Suppressor macrophage (primary cell): ENCODE data around the gene MBNL1.

Experiments
- DNase-seq, 4 experiments: peaks; one replicate each; pipeline ENCODE4 v3.0.0-alpha.2; 2020 to 2022

The MBNL1 gene

GRCh38 chr3:152491922-152492321 is 223.2 kb downstream of the MBNL1 start:
- DNase-seq = no peak

- no peak for DNase-seq
Measured at GRCh38 chr3:152496286-152496685, 227.6 kb downstream of the MBNL1 start.

GRCh38 chr3:152496716-152497115 is 228.0 kb downstream of the MBNL1 start:
- no peak for DNase-seq

GRCh38 chr3:152497457-152497856 is 228.7 kb downstream of the MBNL1 start:
- DNase-seq = peak; percentile 14 to 72 (median 51)

- no peak for DNase-seq
Measured at GRCh38 chr3:152497890-152498289, 229.2 kb downstream of the MBNL1 start.

GRCh38 chr3:152499791-152500385 is 231.2 kb downstream of the MBNL1 start:
- peak in 2 of 4 experiments; percentile 29 to 33 for DNase-seq

- DNase-seq = peak; percentile 56 to 82 (median 74)
Measured at GRCh38 chr3:152505926-152506325, 237.2 kb downstream of the MBNL1 start.

GRCh38 chr3:152508705-152509104 is 240.0 kb downstream of the MBNL1 start:
- DNase-seq = peak in 2 of 4 experiments; percentile 15 to 20

GRCh38 chr3:152511904-152512303 is 243.2 kb downstream of the MBNL1 start:
- DNase-seq = no peak

GRCh38 chr3:152513301-152513960 is 244.7 kb downstream of the MBNL1 start:
- no peak for DNase-seq
